Measurements from ENCODE around the gene CTNNA2.
"Not testable (repeated sequence)": the region's sequence is repeated elsewhere in the genome, so short reads cannot be mapped to it uniquely, and the experiment has no call there.

CTNNA2 gene

GRCh38 chr2:80112790-80113189, 599.9 kb downstream of the CTNNA2 start:
- no peak for DNase-seq

- DNase-seq, result no peak
Observed at GRCh38 chr2:80113399-80113798, 600.5 kb downstream of the CTNNA2 start.

- DNase-seq, result no peak
Observed at GRCh38 chr2:80114812-80115211, 602.0 kb downstream of the CTNNA2 start.

GRCh38 chr2:80117401-80117800, 604.5 kb downstream of the CTNNA2 start:
- no peak for DNase-seq

GRCh38 chr2:80120866-80121265, 608.0 kb downstream of the CTNNA2 start:
- no peak for DNase-seq

GRCh38 chr2:80122675-80123074, 609.8 kb downstream of the CTNNA2 start:
- no peak for DNase-seq

- no peak for DNase-seq
Observed at GRCh38 chr2:80126596-80127189, 613.8 kb downstream of the CTNNA2 start.

GRCh38 chr2:80128080-80128479, 615.2 kb downstream of the CTNNA2 start:
- no peak for DNase-seq

- no peak for DNase-seq
Observed at GRCh38 chr2:80132281-80132680, 619.4 kb downstream of the CTNNA2 start.

- DNase-seq, result no peak
Observed at GRCh38 chr2:80135001-80135400, 622.1 kb downstream of the CTNNA2 start.

GRCh38 chr2:80136338-80136737, 623.5 kb downstream of the CTNNA2 start:
- DNase-seq, result no peak

GRCh38 chr2:80139001-80139400, 626.1 kb downstream of the CTNNA2 start:
- DNase-seq, result no peak

GRCh38 chr2:80141007-80141726, 628.3 kb downstream of the CTNNA2 start:
- DNase-seq, result no peak

GRCh38 chr2:80145499-80145898, 632.6 kb downstream of the CTNNA2 start:
- no peak for DNase-seq

GRCh38 chr2:80146757-80147156, 633.9 kb downstream of the CTNNA2 start:
- DNase-seq, result not testable (repeated sequence)

GRCh38 chr2:80147690-80148089, 634.8 kb downstream of the CTNNA2 start:
- DNase-seq, result no peak

- no peak for DNase-seq
Observed at GRCh38 chr2:80148906-80149305, 636.1 kb downstream of the CTNNA2 start.

GRCh38 chr2:80149991-80150390, 637.1 kb downstream of the CTNNA2 start:
- no peak for DNase-seq

- DNase-seq, result no peak
Observed at GRCh38 chr2:80151248-80151647, 638.4 kb downstream of the CTNNA2 start.

- DNase-seq, result no peak
Observed at GRCh38 chr2:80151651-80152050, 638.8 kb downstream of the CTNNA2 start.

GRCh38 chr2:80153151-80153550, 640.3 kb downstream of the CTNNA2 start:
- no peak for DNase-seq

GRCh38 chr2:80153768-80154167, 640.9 kb downstream of the CTNNA2 start:
- no peak for DNase-seq

- no peak for DNase-seq
Observed at GRCh38 chr2:80154231-80154915, 641.5 kb downstream of the CTNNA2 start.

GRCh38 chr2:80164375-80164774, 651.5 kb downstream of the CTNNA2 start:
- DNase-seq, result no peak

Data from KG1 (cell line).